ENCODE results near the gene NRTN. TPM values are rescaled to one million over a fixed set of nuclear protein-coding genes. Genes with fewer than 3 reads are reported as not detected.

The NRTN gene
- polyA plus RNA-seq, 1 donor: 2.3 TPM

DNA sequence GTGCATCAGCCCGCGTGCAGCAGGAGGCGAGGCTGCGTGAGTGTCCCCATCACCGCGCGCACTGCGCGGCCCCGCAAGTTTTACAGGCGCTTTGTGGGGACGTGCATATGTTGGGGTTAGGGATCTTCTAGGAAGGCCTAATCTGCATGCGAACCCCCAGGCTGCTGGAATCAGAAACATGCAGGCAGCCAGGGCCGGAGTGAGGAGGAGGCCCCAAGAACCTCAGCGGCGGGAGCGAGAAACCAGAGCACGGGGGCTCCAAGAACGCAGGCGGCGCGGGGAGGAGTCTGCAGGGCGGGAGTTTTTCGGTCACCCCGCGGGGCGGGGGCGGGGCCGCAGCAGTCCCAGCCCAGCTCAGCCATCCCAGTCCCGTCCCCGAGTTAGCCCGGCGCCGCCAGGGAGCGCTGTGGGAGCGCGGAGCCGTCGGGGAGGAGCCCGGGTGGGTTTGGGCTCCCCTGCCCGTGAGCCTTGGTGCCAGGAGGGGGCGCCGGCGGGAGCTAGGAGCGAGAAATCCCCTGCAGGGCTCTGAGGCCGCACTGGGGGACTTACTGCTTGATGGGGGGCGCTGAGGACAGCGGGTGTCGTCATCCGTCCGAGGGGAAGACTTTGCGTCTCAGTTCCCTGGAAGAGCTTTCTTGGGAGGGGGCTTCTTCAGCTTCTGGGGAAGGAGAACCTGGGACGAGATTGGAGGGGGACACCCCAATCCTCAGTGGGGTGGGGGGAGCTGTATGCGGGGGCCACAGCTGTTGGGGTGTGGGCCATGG lies 933 bp upstream of the NRTN start:
- Histone ChIP-seq H3K27ac (ENCODE audit: low read length) (no peak overlapping the region), H3K27me3 (ENCODE audit: control insufficient read depth, insufficient read depth, low read length) (peaks cover 43% of the 10 kb centered on the region), H3K9me3 (ENCODE audit: control insufficient read depth, low read depth, low read length) (no peaks in the 10 kb centered on the region), H3K36me3 (ENCODE audit: control insufficient read depth, insufficient read depth, low read length) (no peaks in the 10 kb centered on the region), H3K4me1 (ENCODE audit: control insufficient read depth, insufficient read depth, low read length) (peaks cover 10% of the 10 kb centered on the region), H3K4me3 (ENCODE audit: low read length) (peak overlapping the region; percentile 22)
- peak; percentile 84 to 89 for DNase-seq
- WGBS (ENCODE audit: insufficient coverage, low lambda C conversion rate): no CpG with 5 or more reads among the region's 54 CpGs

DNA sequence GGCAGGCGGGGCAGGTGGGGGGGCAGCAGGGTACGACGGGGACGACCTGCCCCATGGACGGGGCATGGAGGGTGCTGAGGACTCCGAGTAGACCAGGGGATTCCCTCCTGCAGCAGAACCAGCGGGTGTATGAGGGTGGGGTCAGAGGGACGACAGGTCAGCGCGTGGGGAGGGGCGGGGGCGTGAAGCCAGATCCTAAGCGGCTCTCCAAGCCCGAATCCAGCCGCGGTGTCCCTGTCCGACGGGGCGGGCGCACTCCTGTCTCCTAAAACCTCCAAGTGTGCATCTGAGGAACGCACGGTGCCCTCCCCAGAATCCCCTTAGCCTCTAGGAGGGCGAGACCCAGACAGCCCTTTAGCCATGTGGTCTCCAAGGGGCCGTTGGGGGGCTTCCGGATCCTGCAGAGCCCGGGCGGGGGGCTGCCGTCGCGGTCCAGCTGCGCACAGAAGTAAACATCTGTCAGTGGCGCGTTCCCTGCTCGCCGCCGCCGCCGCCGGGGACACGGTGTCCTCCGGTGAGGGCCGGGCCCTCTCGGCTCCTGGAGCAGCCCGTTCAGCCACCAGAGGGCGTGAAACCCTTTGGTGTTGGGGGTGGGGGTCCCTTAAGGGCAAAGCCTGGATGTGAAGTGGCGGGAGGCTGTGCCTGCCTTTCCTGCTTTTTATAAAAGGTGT lies 730 bp downstream of the NRTN start:
- no peaks in the 10 kb centered on the region for H3K36me3 ChIP-seq (ENCODE audit: control insufficient read depth, insufficient read depth, low read length)
- no peaks in the 10 kb centered on the region for H3K9me3 ChIP-seq (ENCODE audit: control insufficient read depth, low read depth, low read length)
- H3K4me1 ChIP-seq (ENCODE audit: control insufficient read depth, insufficient read depth, low read length): peaks cover 10% of the 10 kb centered on the region
- no CpG with 5 or more reads among the region's 46 CpGs for WGBS (ENCODE audit: insufficient coverage, low lambda C conversion rate)
- DNase-seq: peak in 1 of 2 donors; percentile 68
- peak overlapping the region; percentile 40 for H3K4me3 ChIP-seq (ENCODE audit: low read length)
- peaks cover 37% of the 10 kb centered on the region for H3K27me3 ChIP-seq (ENCODE audit: control insufficient read depth, insufficient read depth, low read length)
- no peak overlapping the region for H3K27ac ChIP-seq (ENCODE audit: low read length)

DNA sequence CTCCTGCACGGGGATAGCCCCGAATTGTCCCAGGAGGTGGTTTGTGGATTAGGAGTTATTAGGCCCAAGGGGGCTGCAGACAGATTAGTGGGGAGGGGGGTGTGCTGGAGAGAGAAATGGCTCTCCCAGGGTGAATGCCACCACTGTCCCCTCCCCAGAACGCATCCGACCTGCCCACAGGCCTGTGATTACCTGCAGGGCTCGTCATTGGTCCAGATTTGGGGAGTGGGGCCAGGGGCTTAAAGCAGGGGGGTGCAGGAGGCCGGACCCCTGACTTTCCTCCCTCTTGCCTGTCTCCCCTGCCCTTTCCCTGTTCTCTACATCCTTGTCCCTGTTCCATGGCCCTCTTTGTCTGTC lies 1.2 kb downstream of the NRTN start:
- Histone ChIP-seq H3K4me3 (ENCODE audit: low read length) (no peak overlapping the region), H3K27me3 (ENCODE audit: control insufficient read depth, insufficient read depth, low read length) (peaks cover 37% of the 10 kb centered on the region), H3K9me3 (ENCODE audit: control insufficient read depth, low read depth, low read length) (no peaks in the 10 kb centered on the region), H3K4me1 (ENCODE audit: control insufficient read depth, insufficient read depth, low read length) (peaks cover 10% of the 10 kb centered on the region), H3K27ac (ENCODE audit: low read length) (no peak overlapping the region), H3K36me3 (ENCODE audit: control insufficient read depth, insufficient read depth, low read length) (no peaks in the 10 kb centered on the region)
- no CpG with 5 or more reads among the region's 6 CpGs for WGBS (ENCODE audit: insufficient coverage, low lambda C conversion rate)
- no peak for DNase-seq

DNA sequence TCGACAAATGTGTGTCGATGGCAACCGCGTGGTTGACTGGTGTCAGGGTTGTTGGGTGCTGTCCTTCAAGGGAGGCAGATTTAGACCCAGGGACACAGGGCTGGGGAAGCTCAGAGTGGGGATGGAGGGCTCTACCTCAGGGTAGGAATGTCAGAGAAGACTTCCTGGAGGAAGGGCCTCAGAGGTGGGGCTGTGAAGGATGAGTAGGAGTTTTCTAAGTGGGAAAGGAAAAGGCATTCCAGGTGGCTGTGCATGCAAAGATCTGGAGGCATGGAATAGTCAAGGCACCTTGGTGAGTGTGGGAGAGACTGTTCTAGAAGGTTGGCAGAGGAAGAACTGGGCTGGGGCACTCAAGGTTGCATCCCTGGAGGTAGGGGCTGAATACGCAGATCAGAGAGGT lies 2.0 kb downstream of the NRTN start:
- peaks cover 35% of the 10 kb centered on the region for H3K27me3 ChIP-seq (ENCODE audit: control insufficient read depth, insufficient read depth, low read length)
- no peaks in the 10 kb centered on the region for H3K36me3 ChIP-seq (ENCODE audit: control insufficient read depth, insufficient read depth, low read length)
- H3K27ac ChIP-seq (ENCODE audit: low read length): no peak overlapping the region
- no peak overlapping the region for H3K4me3 ChIP-seq (ENCODE audit: low read length)
- DNase-seq: no peak
- WGBS (ENCODE audit: insufficient coverage, low lambda C conversion rate): no CpG with 5 or more reads among the region's 5 CpGs
- H3K4me1 ChIP-seq (ENCODE audit: control insufficient read depth, insufficient read depth, low read length): peaks cover 10% of the 10 kb centered on the region
- no peaks in the 10 kb centered on the region for H3K9me3 ChIP-seq (ENCODE audit: control insufficient read depth, low read depth, low read length)

DNA sequence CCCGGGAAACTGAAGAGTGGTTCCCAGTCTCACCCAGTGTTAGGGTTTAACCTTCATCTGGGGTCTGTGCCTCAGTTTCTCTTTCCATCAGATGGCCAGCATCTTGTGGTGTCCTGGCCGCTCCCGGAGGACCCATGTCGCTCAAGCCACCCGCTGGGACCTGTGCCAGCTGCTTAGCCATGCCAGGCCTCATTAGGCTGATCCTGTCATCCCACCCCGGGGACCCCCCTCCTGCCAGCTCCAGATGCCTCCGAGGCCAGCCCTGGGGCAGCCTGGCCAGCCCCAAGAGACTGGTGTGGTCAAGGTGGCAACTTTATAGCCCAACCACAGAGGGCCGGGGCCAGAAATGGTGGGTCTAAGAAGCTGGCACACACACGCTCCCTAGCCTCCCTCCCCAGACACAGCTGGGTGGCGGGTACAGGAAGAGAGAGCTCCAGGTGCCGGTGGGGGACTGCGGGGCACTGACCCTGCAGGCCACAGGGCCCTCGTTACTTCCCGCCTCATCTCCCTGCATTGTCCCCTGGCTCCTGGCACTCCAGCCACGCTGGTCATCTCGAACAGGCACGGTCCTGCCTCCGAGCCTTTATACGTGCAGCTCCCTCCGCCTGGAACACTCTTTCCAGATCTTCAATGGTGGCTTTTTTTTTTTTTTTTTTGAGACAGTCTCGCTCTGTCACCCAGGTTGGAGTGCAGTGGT lies 3.4 kb downstream of the NRTN start:
- Histone ChIP-seq H3K27me3 (ENCODE audit: control insufficient read depth, insufficient read depth, low read length) (peaks cover 21% of the 10 kb centered on the region), H3K4me1 (ENCODE audit: control insufficient read depth, insufficient read depth, low read length) (peaks cover 10% of the 10 kb centered on the region), H3K27ac (ENCODE audit: low read length) (no peak overlapping the region), H3K36me3 (ENCODE audit: control insufficient read depth, insufficient read depth, low read length) (no peaks in the 10 kb centered on the region), H3K4me3 (ENCODE audit: low read length) (no peak overlapping the region), H3K9me3 (ENCODE audit: control insufficient read depth, low read depth, low read length) (no peaks in the 10 kb centered on the region)
- DNase-seq: no peak
- no CpG with 5 or more reads among the region's 21 CpGs for WGBS (ENCODE audit: insufficient coverage, low lambda C conversion rate)

DNA sequence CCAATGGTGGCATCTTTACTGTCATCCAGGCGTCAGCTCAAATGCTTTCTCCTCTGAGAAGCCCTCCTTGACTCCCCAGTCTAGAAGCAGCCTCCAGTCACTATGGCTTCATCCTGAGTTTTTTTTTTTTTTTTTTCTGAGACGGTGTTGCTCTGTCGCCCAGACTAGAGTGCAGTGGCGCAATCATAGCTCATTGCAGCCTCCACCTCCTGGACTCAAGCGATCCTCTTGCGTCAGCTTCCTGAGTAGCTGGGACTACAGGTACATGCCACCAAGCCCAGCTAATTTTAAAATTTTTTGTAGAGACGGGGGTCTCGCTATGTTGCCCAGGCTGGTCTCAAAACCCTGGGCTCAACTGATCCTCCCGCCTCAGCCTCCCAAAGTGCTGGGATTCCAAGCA lies 4.2 kb downstream of the NRTN start:
- H3K4me1 ChIP-seq (ENCODE audit: control insufficient read depth, insufficient read depth, low read length): peaks cover 4% of the 10 kb centered on the region
- H3K27me3 ChIP-seq (ENCODE audit: control insufficient read depth, insufficient read depth, low read length): peaks cover 16% of the 10 kb centered on the region
- H3K4me3 ChIP-seq (ENCODE audit: low read length): no peak overlapping the region
- DNase-seq: no peak
- no peak overlapping the region for H3K27ac ChIP-seq (ENCODE audit: low read length)
- H3K36me3 ChIP-seq (ENCODE audit: control insufficient read depth, insufficient read depth, low read length): no peaks in the 10 kb centered on the region
- no CpG with 5 or more reads among the region's 9 CpGs for WGBS (ENCODE audit: insufficient coverage, low lambda C conversion rate)
- no peaks in the 10 kb centered on the region for H3K9me3 ChIP-seq (ENCODE audit: control insufficient read depth, low read depth, low read length)

DNA sequence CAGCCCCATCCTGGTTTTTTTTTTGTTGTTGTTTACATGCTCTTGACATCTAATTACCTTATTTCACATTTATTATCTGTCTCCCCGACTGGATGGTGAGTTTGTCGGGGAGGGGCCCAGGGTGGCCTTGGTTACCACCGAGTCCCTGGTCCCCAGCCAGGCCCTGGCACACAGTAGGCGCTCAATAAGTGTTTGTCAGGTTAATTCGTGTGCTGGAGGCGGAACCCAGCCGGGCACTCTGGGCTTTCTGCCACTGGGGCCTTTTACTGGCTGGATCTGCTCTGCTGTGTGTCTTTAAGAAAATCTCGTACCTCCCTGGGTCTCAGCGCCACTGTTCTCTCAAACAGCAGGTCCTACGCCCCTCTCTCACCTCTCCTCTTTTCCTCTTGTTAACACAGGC lies 4.6 kb downstream of the NRTN start:
- H3K9me3 ChIP-seq (ENCODE audit: control insufficient read depth, low read depth, low read length): no peaks in the 10 kb centered on the region
- H3K4me3 ChIP-seq (ENCODE audit: low read length): no peak overlapping the region
- no peak overlapping the region for H3K27ac ChIP-seq (ENCODE audit: low read length)
- WGBS (ENCODE audit: insufficient coverage, low lambda C conversion rate): 80% methylated on average over 2 of the region's 10 CpGs
- peaks cover 12% of the 10 kb centered on the region for H3K27me3 ChIP-seq (ENCODE audit: control insufficient read depth, insufficient read depth, low read length)
- no peak for DNase-seq
- H3K36me3 ChIP-seq (ENCODE audit: control insufficient read depth, insufficient read depth, low read length): no peaks in the 10 kb centered on the region
- peaks cover 2% of the 10 kb centered on the region for H3K4me1 ChIP-seq (ENCODE audit: control insufficient read depth, insufficient read depth, low read length)

DNA sequence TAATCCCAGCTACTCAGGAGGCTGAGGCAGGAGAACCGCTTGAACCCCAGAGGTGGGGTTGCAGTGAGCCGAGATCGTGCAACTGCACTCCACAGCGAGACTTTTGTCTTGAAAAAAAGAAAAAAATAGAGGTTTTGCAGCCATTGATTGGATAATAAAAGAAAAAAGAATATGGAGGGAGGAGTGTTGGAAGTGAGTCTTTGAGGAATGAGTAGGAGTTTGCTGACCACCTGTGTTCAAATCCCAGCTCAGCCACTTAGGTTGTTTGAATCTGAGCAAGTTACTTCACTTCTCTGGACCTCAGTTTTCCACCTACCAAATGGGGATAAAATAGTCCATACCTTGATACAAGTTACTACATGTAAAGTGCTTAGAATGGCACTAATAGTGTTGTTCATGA lies 6.2 kb downstream of the NRTN start:
- Histone ChIP-seq H3K36me3 (ENCODE audit: control insufficient read depth, insufficient read depth, low read length) (no peaks in the 10 kb centered on the region), H3K27ac (ENCODE audit: low read length) (no peak overlapping the region), H3K27me3 (ENCODE audit: control insufficient read depth, insufficient read depth, low read length) (peaks cover 1% of the 10 kb centered on the region), H3K9me3 (ENCODE audit: control insufficient read depth, low read depth, low read length) (no peaks in the 10 kb centered on the region), H3K4me1 (ENCODE audit: control insufficient read depth, insufficient read depth, low read length) (no peaks in the 10 kb centered on the region), H3K4me3 (ENCODE audit: low read length) (no peak overlapping the region)
- no peak for DNase-seq
- no CpG with 5 or more reads among the region's 4 CpGs for WGBS (ENCODE audit: insufficient coverage, low lambda C conversion rate)

DNA sequence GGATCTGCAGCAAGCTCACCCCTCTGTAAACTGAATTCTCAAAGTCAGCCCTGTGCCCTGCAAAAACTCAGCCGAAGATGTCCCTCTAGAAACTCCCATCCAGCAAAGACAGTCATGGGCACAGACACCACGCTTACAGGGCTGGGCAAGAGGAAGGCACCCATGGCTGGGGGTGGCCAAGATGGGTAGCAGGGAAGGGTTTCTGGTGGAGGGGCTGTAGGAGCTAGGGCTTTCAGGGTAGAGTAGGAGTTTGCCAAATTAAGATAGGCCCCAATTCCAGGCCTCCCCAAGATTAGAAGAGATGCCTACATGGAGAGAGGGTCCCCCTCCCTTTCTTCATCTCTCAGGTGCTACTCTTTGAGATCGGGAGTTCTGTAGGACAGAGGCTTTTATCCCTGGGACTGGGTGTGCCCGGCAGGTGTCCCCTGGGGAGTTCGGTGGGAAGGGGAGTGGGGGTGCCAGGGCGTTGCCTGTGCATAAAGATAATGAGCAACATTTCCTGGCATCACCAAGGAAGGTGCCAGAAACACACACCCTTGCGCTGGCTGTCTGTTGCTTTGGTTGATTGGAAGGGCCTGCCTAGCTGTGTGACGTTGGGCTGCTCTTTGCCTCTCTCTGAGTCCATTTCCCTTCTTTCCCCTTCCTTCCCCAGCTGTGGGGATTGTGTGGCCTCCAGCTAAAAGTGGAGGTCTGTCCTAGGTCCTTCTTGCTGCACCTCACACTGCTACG lies 9.4 kb downstream of the NRTN start:
- H3K27me3 ChIP-seq (ENCODE audit: control insufficient read depth, insufficient read depth, low read length): no peaks in the 10 kb centered on the region
- no peak overlapping the region for H3K4me3 ChIP-seq (ENCODE audit: low read length)
- H3K4me1 ChIP-seq (ENCODE audit: control insufficient read depth, insufficient read depth, low read length): no peaks in the 10 kb centered on the region
- no CpG with 5 or more reads among the region's 9 CpGs for WGBS (ENCODE audit: insufficient coverage, low lambda C conversion rate)
- no peak overlapping the region for H3K27ac ChIP-seq (ENCODE audit: low read length)
- DNase-seq: no peak
- no peaks in the 10 kb centered on the region for H3K9me3 ChIP-seq (ENCODE audit: control insufficient read depth, low read depth, low read length)
- no peaks in the 10 kb centered on the region for H3K36me3 ChIP-seq (ENCODE audit: control insufficient read depth, insufficient read depth, low read length)

DNA sequence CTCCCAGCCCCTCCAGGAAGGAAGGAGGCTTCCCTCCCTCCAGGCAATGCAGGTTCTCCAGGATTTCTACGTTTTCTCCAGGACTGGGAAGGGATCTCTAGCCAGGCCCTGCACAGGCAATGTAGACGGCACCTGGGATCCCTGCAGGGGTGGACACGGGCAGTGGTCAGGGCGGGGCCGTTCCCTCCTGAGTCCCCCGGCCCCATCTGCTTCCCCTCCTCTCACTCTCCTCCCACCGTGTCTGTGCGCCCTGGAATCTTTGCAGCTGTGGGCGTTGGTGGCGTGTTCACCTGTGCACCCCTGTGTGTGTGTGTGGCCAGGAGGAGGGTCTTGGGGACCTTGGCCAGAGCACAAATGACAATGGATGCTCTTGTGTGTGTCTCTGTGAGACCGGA lies 10.0 kb downstream of the NRTN start:
- H3K36me3 ChIP-seq (ENCODE audit: control insufficient read depth, insufficient read depth, low read length): no peaks in the 10 kb centered on the region
- H3K27ac ChIP-seq (ENCODE audit: low read length): no peak overlapping the region
- H3K9me3 ChIP-seq (ENCODE audit: control insufficient read depth, low read depth, low read length): no peaks in the 10 kb centered on the region
- WGBS (ENCODE audit: insufficient coverage, low lambda C conversion rate): no CpG with 5 or more reads among the region's 11 CpGs
- H3K4me1 ChIP-seq (ENCODE audit: control insufficient read depth, insufficient read depth, low read length): no peaks in the 10 kb centered on the region
- no peak overlapping the region for H3K4me3 ChIP-seq (ENCODE audit: low read length)
- no peak for DNase-seq
- H3K27me3 ChIP-seq (ENCODE audit: control insufficient read depth, insufficient read depth, low read length): no peaks in the 10 kb centered on the region

Measured in large intestine (tissue), 3 donors.